Prostate gland (tissue), 2 donors: ENCODE data around the gene SLC9C1.

Experiments used
- CTCF ChIP-seq, 4 experiments: fragments of 200-600 bp in 2 of 4; fragments of 450-650 bp in 2 of 4; sonication (generic) in 2 of 4; IDR thresholded peaks; 1 replicate in 3 of 4; 2 replicates in 1 of 4; pipeline ENCODE4 v1.5.1; 2016 to 2019; ENCODE audit warnings: antibody characterized with exemption in 4 of 4, mild to moderate bottlenecking in 2 of 4, moderate library complexity in 2 of 4
- POLR2A ChIP-seq: fragments of 450-650 bp; IDR thresholded peaks from one replicate; pipeline ENCODE4 v1.6.1; 2016; ENCODE audit warnings: antibody characterized with exemption, mild to moderate bottlenecking
- POLR2AphosphoS5 ChIP-seq: sonication (generic); formaldehyde crosslinking; IDR thresholded peaks from one replicate; pipeline ENCODE4 v1.6.1; 2017; ENCODE audit warnings: antibody characterized with exemption

- TF ChIP-seq CTCF (IDR thresholded peaks at IDR 0.05) (no peak), POLR2A (no peak), POLR2AphosphoS5 (peak; percentile 24)
Measured at GRCh38 chr3:112134335-112135124, 159.5 kb downstream of the SLC9C1 start.
